Ectodermal cell (in vitro differentiated cells): Measurements from ENCODE around the gene C12orf43.

ENCODE experiments used
- H3K27ac ChIP-seq: 2 replicates; pipeline ENCODE4 v1.7.0; 2013; ENCODE audit warnings: mild to moderate bottlenecking, low read depth, low read length; ENCODE audit not compliant: insufficient read depth, poor library complexity, severe bottlenecking
- H3K27me3 ChIP-seq: 2 replicates; pipeline ENCODE4 v1.7.0; 2013; ENCODE audit warnings: mild to moderate bottlenecking, low read length; ENCODE audit not compliant: insufficient read depth, control insufficient read depth, poor library complexity, severe bottlenecking
- H3K36me3 ChIP-seq: one replicate; pipeline ENCODE4 v1.7.0; 2013; ENCODE audit warnings: low read length; ENCODE audit not compliant: control insufficient read depth, insufficient read depth
- H3K4me1 ChIP-seq: one replicate; pipeline ENCODE4 v1.7.0; 2013; ENCODE audit warnings: low read length; ENCODE audit not compliant: control insufficient read depth, insufficient read depth
- H3K4me3 ChIP-seq: 2 replicates; pipeline ENCODE4 v1.7.0; 2013; ENCODE audit warnings: low read depth, low read length, control low read depth; ENCODE audit not compliant: insufficient read depth
- H3K9me3 ChIP-seq: 2 replicates; pipeline ENCODE4 v1.7.0; 2013; ENCODE audit warnings: mild to moderate bottlenecking, low read length, moderate library complexity; ENCODE audit not compliant: control insufficient read depth
- WGBS, 2 experiments: methylation state at CpG; one replicate each; pipeline ENCODE4 v1.1.7; 2013; ENCODE audit warnings: missing lambda C conversion rate in 2 of 2; 5-methylcytosine and 5-hydroxymethylcytosine counted together

C12orf43 gene

GRCh38 chr12:121011820-121012219 is 4.5 kb downstream of the C12orf43 start:
- no peaks in the 10 kb centered on the region for H3K27me3 ChIP-seq
- H3K27ac ChIP-seq, result no peak overlapping the region
- no peaks in the 10 kb centered on the region for H3K9me3 ChIP-seq
- H3K36me3 ChIP-seq, result peaks cover 21% of the 10 kb centered on the region
- WGBS, 2 experiments, result 90 to 95% methylated on average over 6 of the region's 6 CpGs
- no peak overlapping the region for H3K4me3 ChIP-seq
- peaks cover 4% of the 10 kb centered on the region for H3K4me1 ChIP-seq

GRCh38 chr12:121010860-121011259 is 5.4 kb downstream of the C12orf43 start:
- Histone ChIP-seq H3K9me3 (no peaks in the 10 kb centered on the region), H3K27ac (no peak overlapping the region), H3K27me3 (no peaks in the 10 kb centered on the region), H3K4me3 (no peak overlapping the region), H3K4me1 (peaks cover 4% of the 10 kb centered on the region), H3K36me3 (peaks cover 21% of the 10 kb centered on the region)
- 92 to 96% methylated on average over 7 of the region's 8 CpGs for WGBS, 2 experiments

GRCh38 chr12:121009741-121010140 is 6.5 kb downstream of the C12orf43 start:
- Histone ChIP-seq H3K27me3 (no peaks in the 10 kb centered on the region), H3K4me3 (no peak overlapping the region), H3K27ac (no peak overlapping the region), H3K4me1 (no peaks in the 10 kb centered on the region), H3K36me3 (peaks cover 21% of the 10 kb centered on the region), H3K9me3 (no peaks in the 10 kb centered on the region)
- WGBS, 2 experiments, result 68 to 75% methylated on average over 10 of the region's 10 CpGs

- no peak overlapping the region for H3K4me3 ChIP-seq
- H3K9me3 ChIP-seq, result no peaks in the 10 kb centered on the region
- H3K27me3 ChIP-seq, result no peaks in the 10 kb centered on the region
- peaks cover 33% of the 10 kb centered on the region for H3K36me3 ChIP-seq
- H3K4me1 ChIP-seq, result no peaks in the 10 kb centered on the region
- WGBS, 2 experiments, result 94 to 96% methylated on average over 8 of the region's 8 CpGs
- no peak overlapping the region for H3K27ac ChIP-seq
Observed at GRCh38 chr12:121008347-121009098, 7.8 kb downstream of the C12orf43 start.

- Histone ChIP-seq H3K4me1 (no peaks in the 10 kb centered on the region), H3K27ac (no peak overlapping the region), H3K36me3 (peaks cover 21% of the 10 kb centered on the region), H3K27me3 (no peaks in the 10 kb centered on the region), H3K9me3 (no peaks in the 10 kb centered on the region), H3K4me3 (no peak overlapping the region)
- WGBS, 2 experiments, result 60 to 64% methylated on average over 9 of the region's 9 CpGs
Observed at GRCh38 chr12:121005346-121005815, 10.9 kb downstream of the C12orf43 start.

- WGBS, 2 experiments, result 94 to 96% methylated on average over 16 of the region's 16 CpGs
- H3K9me3 ChIP-seq, result no peaks in the 10 kb centered on the region
- no peak overlapping the region for H3K27ac ChIP-seq
- no peak overlapping the region for H3K4me3 ChIP-seq
- peaks cover 18% of the 10 kb centered on the region for H3K36me3 ChIP-seq
- H3K4me1 ChIP-seq, result no peaks in the 10 kb centered on the region
- no peaks in the 10 kb centered on the region for H3K27me3 ChIP-seq
Observed at GRCh38 chr12:121004253-121004815, 12.0 kb downstream of the C12orf43 start.

- H3K36me3 ChIP-seq, result peaks cover 18% of the 10 kb centered on the region
- no peaks in the 10 kb centered on the region for H3K4me1 ChIP-seq
- H3K9me3 ChIP-seq, result no peaks in the 10 kb centered on the region
- WGBS, 2 experiments, result 80 to 81% methylated on average over 4 of the region's 4 CpGs
- no peak overlapping the region for H3K27ac ChIP-seq
- H3K27me3 ChIP-seq, result no peaks in the 10 kb centered on the region
- H3K4me3 ChIP-seq, result no peak overlapping the region
Observed at GRCh38 chr12:121003650-121004049, 12.6 kb downstream of the C12orf43 start.

- Histone ChIP-seq H3K9me3 (no peaks in the 10 kb centered on the region), H3K27me3 (no peaks in the 10 kb centered on the region), H3K4me1 (no peaks in the 10 kb centered on the region), H3K36me3 (peaks cover 12% of the 10 kb centered on the region), H3K27ac (no peak overlapping the region), H3K4me3 (no peak overlapping the region)
- 94 to 95% methylated on average over 16 of the region's 16 CpGs for WGBS, 2 experiments
Observed at GRCh38 chr12:121001841-121002483, 14.3 kb downstream of the C12orf43 start.

GRCh38 chr12:121001060-121001459 is 15.2 kb downstream of the C12orf43 start:
- H3K4me3 ChIP-seq, result no peak overlapping the region
- no peaks in the 10 kb centered on the region for H3K4me1 ChIP-seq
- H3K27ac ChIP-seq, result no peak overlapping the region
- WGBS, 2 experiments, result 87 to 93% methylated on average over 11 of the region's 11 CpGs
- no peaks in the 10 kb centered on the region for H3K27me3 ChIP-seq
- H3K36me3 ChIP-seq, result peaks cover 12% of the 10 kb centered on the region
- no peaks in the 10 kb centered on the region for H3K9me3 ChIP-seq

- Histone ChIP-seq H3K4me1 (no peaks in the 10 kb centered on the region), H3K27ac (no peak overlapping the region), H3K9me3 (no peaks in the 10 kb centered on the region), H3K27me3 (no peaks in the 10 kb centered on the region), H3K36me3 (peaks cover 12% of the 10 kb centered on the region), H3K4me3 (no peak overlapping the region)
- WGBS, 2 experiments, result 90 to 94% methylated on average over 11 of the region's 11 CpGs
Observed at GRCh38 chr12:121000530-121000929, 15.8 kb downstream of the C12orf43 start.
